ENCODE measurements around the gene C17orf107.

The C17orf107 gene

DNA sequence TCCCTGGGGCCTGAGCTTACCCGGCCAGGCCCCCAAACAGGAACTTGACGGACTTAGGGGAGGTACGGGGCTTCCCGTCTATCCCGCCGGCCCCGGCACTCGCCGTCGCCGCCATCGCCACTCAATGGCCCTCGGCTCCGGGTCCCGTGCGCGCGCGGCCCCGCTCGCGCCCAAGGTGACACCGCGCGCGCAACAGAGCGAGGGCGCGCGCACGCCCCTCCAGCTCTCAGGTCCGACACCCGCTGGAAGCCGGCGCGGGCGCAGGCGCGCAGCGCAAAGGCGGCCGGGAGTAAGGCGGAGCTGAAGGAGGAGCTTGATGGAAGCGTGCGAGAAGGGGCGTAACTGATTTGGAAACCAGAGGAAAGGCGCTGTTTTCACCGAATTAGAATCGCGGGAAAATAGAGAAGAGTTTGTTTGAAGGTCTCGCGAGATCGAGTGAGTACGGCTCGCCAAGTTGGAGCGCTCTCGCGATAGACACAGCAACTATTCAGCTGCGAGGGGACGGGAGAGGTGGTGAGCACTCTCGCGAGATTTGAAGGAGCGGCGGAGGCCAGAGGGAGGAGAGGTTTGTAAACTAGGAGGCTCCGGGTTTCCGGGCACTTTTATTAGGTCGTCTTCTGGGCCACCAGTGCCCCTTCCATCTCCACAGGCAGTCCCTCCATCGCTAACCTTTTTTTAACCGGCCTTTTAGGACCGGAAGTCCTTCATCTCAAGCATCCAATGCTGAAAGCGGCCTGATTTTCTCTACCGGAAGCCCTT lies 40.6 kb downstream of the C17orf107 start, which contains the start of the genes RNF167 and SLC25A11:
TSS of gene RNF167 (plus strand) at position 473 of the 759 bp plus-strand sequence. CDS start 642 bp downstream, outside the sequence.
TSS of gene SLC25A11 (minus strand) at position 251 of the 759 bp plus-strand sequence. CDS start at position 115, 136 bp downstream.
- peak within 1 kb of the TSS; percentile 63 for H3K4me3 ChIP-seq (ENCODE audit: low read length)
- H3K27ac ChIP-seq (ENCODE audit: low read length), result peak within 1 kb of the TSS; percentile 70
- peak within 1 kb of the TSS; percentile 93 for H3K9ac ChIP-seq (ENCODE audit: low read length)
- H3K36me3 ChIP-seq (ENCODE audit: control insufficient read depth, low read depth, low read length), result peaks cover 37% of the 10 kb centered on the region
- peaks cover 11% of the 10 kb centered on the region for H3K4me1 ChIP-seq (ENCODE audit: control insufficient read depth, low read depth, low read length)
- H3K27me3 ChIP-seq (ENCODE audit: control insufficient read depth, insufficient read depth, low read length), result no peaks in the 10 kb centered on the region
- no peaks in the 10 kb centered on the region for H3K9me3 ChIP-seq (ENCODE audit: control insufficient read depth, low read depth, low read length)

DNA sequence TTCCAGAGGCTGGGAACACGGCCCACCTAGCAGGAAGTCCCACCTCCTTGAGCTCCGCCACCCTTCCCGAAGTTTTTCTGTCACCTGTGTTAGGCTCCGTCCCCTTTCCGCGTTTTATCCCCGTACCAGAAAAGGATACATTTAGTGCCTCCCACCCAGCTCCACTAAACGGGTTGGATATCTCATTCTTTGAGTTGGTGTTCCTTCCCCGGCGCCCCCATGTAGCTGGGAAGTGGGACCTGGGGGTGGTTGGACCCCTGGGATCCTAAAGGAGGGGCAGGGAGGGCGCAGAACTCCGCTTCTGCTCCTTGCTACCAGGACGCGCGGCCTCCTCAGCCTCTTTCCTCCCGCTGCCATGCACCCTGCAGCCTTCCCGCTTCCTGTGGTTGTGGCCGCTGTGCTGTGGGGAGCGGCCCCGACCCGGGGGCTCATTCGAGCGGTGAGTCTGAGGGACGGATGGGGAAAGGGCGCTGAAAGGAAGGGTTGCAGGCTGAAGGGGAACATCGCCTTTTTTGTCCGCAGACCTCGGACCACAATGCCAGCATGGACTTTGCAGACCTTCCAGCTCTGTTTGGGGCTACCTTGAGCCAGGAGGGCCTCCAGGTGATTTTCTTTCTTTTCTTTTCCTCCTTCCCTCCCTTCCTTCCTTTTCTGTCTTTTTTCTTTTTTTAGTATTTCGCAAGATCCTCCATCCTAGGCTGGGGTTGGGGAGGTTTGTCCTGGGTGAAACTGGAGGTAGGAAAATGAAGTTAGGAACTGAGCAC lies 41.4 kb downstream of the C17orf107 start:
- peaks cover 15% of the 10 kb centered on the region for H3K4me1 ChIP-seq (ENCODE audit: control insufficient read depth, low read depth, low read length)

DNA sequence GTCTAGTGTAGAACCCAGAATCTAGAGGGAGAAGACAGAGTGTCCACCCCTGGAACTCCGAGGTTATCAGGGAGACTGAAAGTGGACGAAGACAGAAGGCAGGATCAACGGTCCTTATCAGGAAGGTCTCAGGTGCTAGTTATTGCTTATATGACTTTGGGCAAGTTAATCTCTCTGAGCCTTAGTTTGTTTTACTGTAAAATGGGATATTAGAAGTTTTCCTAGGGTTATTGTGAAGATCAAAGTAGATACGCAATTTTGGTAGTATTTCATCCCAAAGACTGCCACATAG lies 41.9 kb downstream of the C17orf107 start:
- Histone ChIP-seq H3K4me3 (ENCODE audit: low read length) (peak overlapping the region; percentile 63), H3K4me1 (ENCODE audit: control insufficient read depth, low read depth, low read length) (peaks cover 17% of the 10 kb centered on the region), H3K36me3 (ENCODE audit: control insufficient read depth, low read depth, low read length) (peaks cover 46% of the 10 kb centered on the region), H3K9me3 (ENCODE audit: control insufficient read depth, low read depth, low read length) (no peaks in the 10 kb centered on the region), H3K27ac (ENCODE audit: low read length) (no peak overlapping the region), H3K9ac (ENCODE audit: low read length) (peak overlapping the region; percentile 93), H3K27me3 (ENCODE audit: control insufficient read depth, insufficient read depth, low read length) (no peaks in the 10 kb centered on the region)

More for the DNA sequence above, 41.4 kb downstream of the C17orf107 start:
- peak overlapping the region; percentile 63 for H3K4me3 ChIP-seq (ENCODE audit: low read length)
- peak overlapping the region; percentile 93 for H3K9ac ChIP-seq (ENCODE audit: low read length)
- H3K27ac ChIP-seq (ENCODE audit: low read length), result peak overlapping the region; percentile 38
- H3K9me3 ChIP-seq (ENCODE audit: control insufficient read depth, low read depth, low read length), result no peaks in the 10 kb centered on the region
- no peaks in the 10 kb centered on the region for H3K27me3 ChIP-seq (ENCODE audit: control insufficient read depth, insufficient read depth, low read length)
- peaks cover 42% of the 10 kb centered on the region for H3K36me3 ChIP-seq (ENCODE audit: control insufficient read depth, low read depth, low read length)

DNA sequence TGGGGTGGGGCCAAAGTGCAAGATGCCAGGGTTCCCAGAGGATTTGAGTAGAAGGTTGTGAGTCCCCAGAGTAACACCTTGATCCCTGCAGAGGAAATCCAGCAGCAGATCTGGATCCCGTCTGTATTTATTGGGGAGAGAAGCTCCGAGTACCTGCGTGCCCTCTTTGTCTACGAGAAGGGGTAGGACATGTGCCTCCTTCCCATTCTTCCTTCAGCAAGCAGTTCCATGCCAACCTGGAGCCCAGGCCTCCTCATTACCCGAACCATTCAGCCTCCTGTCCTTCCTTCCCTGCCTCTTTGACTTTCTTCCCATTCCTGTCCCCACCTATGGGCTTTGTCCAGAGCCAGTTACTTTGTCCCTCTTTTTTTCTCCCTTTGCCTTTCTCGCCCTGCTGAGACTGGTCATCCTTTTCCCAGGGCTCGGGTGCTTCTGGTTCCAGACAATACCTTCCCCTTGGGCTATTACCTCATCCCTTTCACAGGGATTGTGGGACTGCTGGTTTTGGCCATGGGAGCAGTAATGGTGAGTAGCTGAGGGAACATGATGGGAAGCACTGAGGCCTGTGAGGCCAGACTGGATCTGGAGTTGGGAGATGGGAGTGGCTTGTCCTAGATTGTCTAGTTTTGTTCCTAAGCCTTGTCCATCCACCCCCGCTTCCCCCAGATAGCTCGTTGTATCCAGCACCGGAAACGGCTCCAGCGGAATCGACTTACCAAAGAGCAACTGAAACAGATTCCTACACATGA lies 43.6 kb downstream of the C17orf107 start:
- peaks cover 23% of the 10 kb centered on the region for H3K4me1 ChIP-seq (ENCODE audit: control insufficient read depth, low read depth, low read length)
- H3K9me3 ChIP-seq (ENCODE audit: control insufficient read depth, low read depth, low read length), result no peaks in the 10 kb centered on the region
- H3K4me3 ChIP-seq (ENCODE audit: low read length), result no peak overlapping the region
- no peaks in the 10 kb centered on the region for H3K27me3 ChIP-seq (ENCODE audit: control insufficient read depth, insufficient read depth, low read length)
- no peak overlapping the region for H3K9ac ChIP-seq (ENCODE audit: low read length)
- peaks cover 46% of the 10 kb centered on the region for H3K36me3 ChIP-seq (ENCODE audit: control insufficient read depth, low read depth, low read length)
- H3K27ac ChIP-seq (ENCODE audit: low read length), result no peak overlapping the region

- H3K36me3 ChIP-seq (ENCODE audit: control insufficient read depth, low read depth, low read length), result peaks cover 44% of the 10 kb centered on the region
- no peak overlapping the region for H3K9ac ChIP-seq (ENCODE audit: low read length)
- H3K27me3 ChIP-seq (ENCODE audit: control insufficient read depth, insufficient read depth, low read length), result no peaks in the 10 kb centered on the region
- H3K4me3 ChIP-seq (ENCODE audit: low read length), result no peak overlapping the region
- H3K4me1 ChIP-seq (ENCODE audit: control insufficient read depth, low read depth, low read length), result peaks cover 16% of the 10 kb centered on the region
- peak overlapping the region; percentile 13 for H3K27ac ChIP-seq (ENCODE audit: low read length)
- H3K9me3 ChIP-seq (ENCODE audit: control insufficient read depth, low read depth, low read length), result no peaks in the 10 kb centered on the region
Measured at GRCh38 chr17:4944163-4944553, 44.8 kb downstream of the C17orf107 start.

GRCh38 chr17:4944554-4945175 lies 45.3 kb downstream of the C17orf107 start:
- H3K36me3 ChIP-seq (ENCODE audit: control insufficient read depth, low read depth, low read length), result peaks cover 44% of the 10 kb centered on the region
- no peak overlapping the region for H3K9ac ChIP-seq (ENCODE audit: low read length)
- H3K27ac ChIP-seq (ENCODE audit: low read length), result peak overlapping the region; percentile 33
- peaks cover 16% of the 10 kb centered on the region for H3K4me1 ChIP-seq (ENCODE audit: control insufficient read depth, low read depth, low read length)
- no peaks in the 10 kb centered on the region for H3K27me3 ChIP-seq (ENCODE audit: control insufficient read depth, insufficient read depth, low read length)
- H3K9me3 ChIP-seq (ENCODE audit: control insufficient read depth, low read depth, low read length), result no peaks in the 10 kb centered on the region
- no peak overlapping the region for H3K4me3 ChIP-seq (ENCODE audit: low read length)

DNA sequence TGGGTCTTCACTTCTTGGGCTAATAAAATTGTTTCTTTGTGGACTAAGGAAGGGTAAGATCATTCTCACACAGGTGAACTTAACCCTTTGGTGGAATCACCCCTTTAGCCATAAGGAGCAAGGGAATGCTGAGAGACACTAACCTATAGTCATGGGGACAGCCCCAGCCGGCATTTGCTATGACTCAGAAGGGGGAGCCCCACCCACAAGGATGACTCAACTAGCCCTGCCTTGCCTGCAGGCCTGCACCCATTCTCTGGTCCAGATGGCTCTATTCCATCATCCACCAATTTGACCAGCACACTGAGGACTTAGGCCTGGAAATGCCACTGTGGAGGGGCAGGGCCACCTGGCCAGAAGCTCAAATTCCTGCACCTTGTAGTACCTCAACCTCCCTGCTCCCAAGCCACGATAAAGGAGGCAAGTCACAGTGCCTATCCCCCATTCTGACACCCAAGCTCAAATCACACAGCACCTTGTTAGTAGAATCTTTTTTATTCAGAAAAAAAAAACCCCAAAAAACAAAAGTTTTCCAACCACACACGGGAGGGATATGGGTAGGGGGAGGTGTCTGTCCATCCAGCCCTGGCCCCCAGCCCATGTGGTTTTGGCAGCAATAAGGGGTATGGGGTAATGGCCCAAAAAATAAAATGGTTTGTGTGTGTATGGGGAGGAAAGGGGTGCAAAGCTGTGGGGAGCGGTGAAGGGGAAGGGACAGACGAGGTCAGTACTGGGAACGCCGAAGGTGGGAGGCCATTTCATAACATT lies 46.0 kb downstream of the C17orf107 start:
- peak overlapping the region; percentile 33 for H3K27ac ChIP-seq (ENCODE audit: low read length)
- H3K4me1 ChIP-seq (ENCODE audit: control insufficient read depth, low read depth, low read length), result peaks cover 16% of the 10 kb centered on the region
- H3K36me3 ChIP-seq (ENCODE audit: control insufficient read depth, low read depth, low read length), result peaks cover 44% of the 10 kb centered on the region
- H3K27me3 ChIP-seq (ENCODE audit: control insufficient read depth, insufficient read depth, low read length), result no peaks in the 10 kb centered on the region
- no peaks in the 10 kb centered on the region for H3K9me3 ChIP-seq (ENCODE audit: control insufficient read depth, low read depth, low read length)
- H3K9ac ChIP-seq (ENCODE audit: low read length), result no peak overlapping the region
- no peak overlapping the region for H3K4me3 ChIP-seq (ENCODE audit: low read length)

GRCh38 chr17:4945944-4946280 lies 46.6 kb downstream of the C17orf107 start:
- Histone ChIP-seq H3K36me3 (ENCODE audit: control insufficient read depth, low read depth, low read length) (peaks cover 44% of the 10 kb centered on the region), H3K27me3 (ENCODE audit: control insufficient read depth, insufficient read depth, low read length) (no peaks in the 10 kb centered on the region), H3K4me1 (ENCODE audit: control insufficient read depth, low read depth, low read length) (peaks cover 16% of the 10 kb centered on the region), H3K27ac (ENCODE audit: low read length) (no peak overlapping the region), H3K9me3 (ENCODE audit: control insufficient read depth, low read depth, low read length) (no peaks in the 10 kb centered on the region), H3K4me3 (ENCODE audit: low read length) (peak overlapping the region; percentile 75), H3K9ac (ENCODE audit: low read length) (no peak overlapping the region)

- no peaks in the 10 kb centered on the region for H3K27me3 ChIP-seq (ENCODE audit: control insufficient read depth, insufficient read depth, low read length)
- peaks cover 18% of the 10 kb centered on the region for H3K4me1 ChIP-seq (ENCODE audit: control insufficient read depth, low read depth, low read length)
- H3K9me3 ChIP-seq (ENCODE audit: control insufficient read depth, low read depth, low read length), result no peaks in the 10 kb centered on the region
- peak overlapping the region; percentile 69 for H3K27ac ChIP-seq (ENCODE audit: low read length)
- H3K4me3 ChIP-seq (ENCODE audit: low read length), result peak overlapping the region; percentile 75
- peaks cover 44% of the 10 kb centered on the region for H3K36me3 ChIP-seq (ENCODE audit: control insufficient read depth, low read depth, low read length)
- peak overlapping the region; percentile 88 for H3K9ac ChIP-seq (ENCODE audit: low read length)
Measured at GRCh38 chr17:4946312-4946976, 47.1 kb downstream of the C17orf107 start.

GRCh38 chr17:4947010-4947410 lies 47.7 kb downstream of the C17orf107 start:
- Histone ChIP-seq H3K36me3 (ENCODE audit: control insufficient read depth, low read depth, low read length) (peaks cover 44% of the 10 kb centered on the region), H3K4me1 (ENCODE audit: control insufficient read depth, low read depth, low read length) (peaks cover 23% of the 10 kb centered on the region), H3K27ac (ENCODE audit: low read length) (peak overlapping the region; percentile 69), H3K4me3 (ENCODE audit: low read length) (peak overlapping the region; percentile 75), H3K27me3 (ENCODE audit: control insufficient read depth, insufficient read depth, low read length) (no peaks in the 10 kb centered on the region), H3K9ac (ENCODE audit: low read length) (peak overlapping the region; percentile 88), H3K9me3 (ENCODE audit: control insufficient read depth, low read depth, low read length) (no peaks in the 10 kb centered on the region)
